Naive thymus-derived CD4-positive, alpha-beta T cell (primary cell): ENCODE measurements around the gene RNGTT. TPM values are rescaled to one million over a fixed set of nuclear protein-coding genes. Genes with fewer than 3 reads are reported as not detected.
"Not testable (repeated sequence)": the region's sequence is repeated elsewhere in the genome, so short reads cannot be mapped to it uniquely, and the experiment has no call there.

ENCODE experiments used
- ATAC-seq: fragments of 150-1000 bp; cut with Tn5 transposase; 2 replicates; pipeline ENCODE4 v1.10.0; 2021; ENCODE audit warnings: mild to moderate bottlenecking, moderate library complexity
- CTCF ChIA-PET: fragments of 350-600 bp; sonication (Branson Sonifier 250); formaldehyde crosslinking; loops from one replicate; lab custom pipeline; 2021; ENCODE audit warnings: antibody characterized with exemption; lab: Charles Lee
- POLR2A ChIA-PET: fragments of 350-600 bp; sonication (Branson Sonifier 250); formaldehyde crosslinking; loops from one replicate; lab custom pipeline; 2021; ENCODE audit warnings: antibody characterized with exemption, inconsistent platforms; lab: Charles Lee
- DNase-seq, 9 donors: peaks; one replicate each; pipeline versions ENCODE4 v3.0.0 to v3.0.0-alpha.2; 2020 to 2022; ENCODE audit warnings: mixed read lengths in 1 of 9
- H3K27ac ChIP-seq: one replicate; pipeline ENCODE4 v1.7.0; 2013; ENCODE audit warnings: mild to moderate bottlenecking, low read depth, low read length, moderate library complexity
- H3K27me3 ChIP-seq, 2 donors: one replicate each; pipeline ENCODE4 v1.7.0; 2013; ENCODE audit warnings: low read length in 2 of 2, mild to moderate bottlenecking in 2 of 2, moderate library complexity in 2 of 2; ENCODE audit not compliant: control insufficient read depth in 2 of 2, insufficient read depth in 2 of 2
- H3K36me3 ChIP-seq, 3 experiments: 1 replicate in 2 of 3; 2 replicates in 1 of 3; pipeline ENCODE4 v1.7.0; 2013; ENCODE audit warnings: low read length in 3 of 3, mild to moderate bottlenecking in 3 of 3, moderate library complexity in 1 of 3; ENCODE audit not compliant: insufficient read depth in 3 of 3, control insufficient read depth in 2 of 3
- H3K4me1 ChIP-seq, 2 donors: one replicate each; pipeline ENCODE4 v1.7.0; 2013; ENCODE audit warnings: low read length in 2 of 2, mild to moderate bottlenecking in 2 of 2, moderate library complexity in 1 of 2; ENCODE audit not compliant: control insufficient read depth in 2 of 2, insufficient read depth in 2 of 2
- H3K4me3 ChIP-seq: 2 replicates; pipeline ENCODE4 v1.7.0; 2013; ENCODE audit warnings: mild to moderate bottlenecking, low read length
- H3K9me3 ChIP-seq, 3 experiments: 1 replicate in 2 of 3; 2 replicates in 1 of 3; pipeline ENCODE4 v1.7.0; 2013; ENCODE audit warnings: low read length in 3 of 3; ENCODE audit not compliant: control insufficient read depth in 2 of 3
- H3K27ac Mint-ChIP-seq, 9 donors: one replicate each; pipeline ENCODE4 v1.8.0; 2020 to 2022; ENCODE audit warnings: mixed read lengths in 9 of 9, mild to moderate bottlenecking in 8 of 9, moderate library complexity in 5 of 9, inconsistent platforms in 2 of 9
- H3K27me3 Mint-ChIP-seq, 5 donors: one replicate each; pipeline ENCODE4 v1.8.0; 2021 to 2022; ENCODE audit warnings: mixed read lengths in 5 of 5, mild to moderate bottlenecking in 1 of 5
- H3K36me3 Mint-ChIP-seq, 5 donors: one replicate each; pipeline ENCODE4 v1.8.0; 2020 to 2022; ENCODE audit warnings: mixed read lengths in 5 of 5, mild to moderate bottlenecking in 3 of 5, inconsistent platforms in 1 of 5
- H3K4me1 Mint-ChIP-seq, 7 donors: one replicate each; pipeline ENCODE4 v1.8.0; 2020 to 2022; ENCODE audit warnings: mixed read lengths in 7 of 7, mild to moderate bottlenecking in 3 of 7, inconsistent platforms in 1 of 7
- H3K4me3 Mint-ChIP-seq, 10 donors: one replicate each; pipeline ENCODE4 v1.8.0; 2020 to 2022; ENCODE audit warnings: mild to moderate bottlenecking in 10 of 10, mixed read lengths in 10 of 10, moderate library complexity in 6 of 10, inconsistent platforms in 2 of 10
- H3K9me3 Mint-ChIP-seq, 11 donors: one replicate each; pipeline ENCODE4 v1.8.0; 2020 to 2022; ENCODE audit warnings: mixed read lengths in 11 of 11, mild to moderate bottlenecking in 4 of 11, inconsistent platforms in 1 of 11, moderate library complexity in 1 of 11
- intact Hi-C, 2 donors: fragments of 100-400 bp; cut with micrococcal nuclease; formaldehyde crosslinking; loops; one replicate each; pipeline ENCODE4 v1.15.1; 2023
- polyA plus RNA-seq, 2 donors: library from polyadenylated mRNA; unstranded; fragments of 300-500 nt; fragmentation: Illumina TruSeq; gene quantifications; one replicate each; pipeline ENCODE4 v1.2.3, GENCODE V29; 2021
- total RNA-seq, 6 experiments: library from RNA in 5 of 6; stranded (reverse) in 5 of 6; gene quantifications; 1 replicate in 5 of 6; 2 replicates in 1 of 6; pipeline ENCODE4 v1.2.3 and lab custom pipeline; 2021 to 2026

RNGTT gene
- total and polyA plus RNA-seq, 7 experiments from 2014 or later = 15.4 to 26.5 (median 19.3) TPM

DNA sequence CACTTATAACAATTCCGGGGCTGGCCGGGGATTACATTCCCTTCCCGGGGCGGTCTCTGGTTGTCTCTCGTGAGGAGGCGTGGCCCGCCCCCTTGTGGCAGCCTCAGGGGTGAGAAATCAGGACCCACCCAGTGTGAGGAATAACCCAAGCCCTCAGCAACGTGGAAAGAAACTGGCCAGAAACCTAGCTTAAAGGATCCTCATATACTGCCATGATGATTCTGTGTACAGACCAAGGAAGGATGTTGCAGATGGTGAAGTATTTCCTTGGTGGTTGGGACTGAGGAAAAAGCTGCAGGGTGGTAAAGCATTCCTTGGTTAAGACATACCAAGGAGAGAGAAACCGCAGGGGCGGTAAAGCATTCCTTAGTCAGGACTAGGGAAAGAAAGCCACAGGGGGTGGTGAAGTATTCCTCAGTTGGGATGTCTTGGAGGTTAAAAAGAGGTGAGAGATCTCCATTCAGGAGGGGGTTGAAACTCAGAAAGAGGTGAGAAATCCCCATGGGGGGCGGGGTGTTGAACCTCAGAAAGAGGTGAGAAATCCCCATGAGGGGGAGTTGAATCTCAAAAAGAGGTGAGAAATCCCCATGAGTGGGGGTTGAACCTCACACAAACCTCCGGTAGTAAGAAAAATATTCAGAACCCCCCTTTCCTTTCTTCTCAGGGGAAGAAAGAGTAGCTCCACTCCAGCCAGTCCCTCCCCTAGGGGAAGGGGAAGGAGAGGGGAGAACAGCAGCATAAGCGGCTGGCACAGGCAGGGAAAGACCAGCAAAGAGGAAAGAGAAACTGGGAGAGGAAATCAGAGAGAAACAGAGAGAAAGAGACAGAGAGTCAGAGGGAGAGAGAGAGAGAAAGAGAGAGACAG lies 238.1 kb downstream of the RNGTT start:
- Mint-ChIP-seq H3K4me3 (peak overlapping the region in 1 of 10 donors; percentile 42), H3K4me1 (peaks cover 0 to 14% (median 7%) of the 10 kb centered on the region in 7 donors), H3K27me3 (no peaks in the 10 kb centered on the region), H3K27ac (no peak overlapping the region), H3K36me3 (peaks cover 0 to 40% (median 18%) of the 10 kb centered on the region in 5 donors), H3K9me3 (no peaks in the 10 kb centered on the region)
- intact Hi-C loops = no loop called here
- H3K4me3 ChIP-seq = no peak overlapping the region
- H3K27ac ChIP-seq = no peak overlapping the region
- H3K4me1 ChIP-seq = no peaks in the 10 kb centered on the region
- ChIA-PET POLR2A (no interaction called here), CTCF (interaction anchor here (0.6 kb wide), 1 partner anchor 893 kb away, joined by 3 read pairs; no protein-coding TSS in a partner anchor)
- H3K27me3 ChIP-seq = no peaks in the 10 kb centered on the region
- DNase-seq (peak in 1 of 9 donors; percentile 39), ATAC-seq (no peak)
- H3K36me3 ChIP-seq = no peaks in the 10 kb centered on the region
- no peaks in the 10 kb centered on the region for H3K9me3 ChIP-seq

DNA sequence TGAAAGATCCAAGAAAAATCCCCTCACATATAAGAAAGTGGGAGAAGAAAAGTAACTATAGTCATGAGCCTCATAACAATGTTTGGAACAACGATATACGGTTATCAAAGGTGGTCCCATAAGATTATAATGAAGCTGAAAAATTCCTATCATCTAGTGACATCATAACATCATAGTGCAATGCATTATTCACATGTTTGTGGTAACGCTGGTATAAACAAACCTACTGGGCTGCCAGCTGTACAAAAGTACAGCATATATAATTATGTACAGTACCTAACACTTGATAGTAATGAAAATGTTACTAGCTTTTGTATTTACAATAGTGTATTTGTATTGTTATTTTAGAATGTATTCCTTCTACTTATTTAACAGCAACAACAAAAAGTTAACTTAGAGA lies 240.7 kb downstream of the RNGTT start:
- intact Hi-C loops = no loop called here

DNA sequence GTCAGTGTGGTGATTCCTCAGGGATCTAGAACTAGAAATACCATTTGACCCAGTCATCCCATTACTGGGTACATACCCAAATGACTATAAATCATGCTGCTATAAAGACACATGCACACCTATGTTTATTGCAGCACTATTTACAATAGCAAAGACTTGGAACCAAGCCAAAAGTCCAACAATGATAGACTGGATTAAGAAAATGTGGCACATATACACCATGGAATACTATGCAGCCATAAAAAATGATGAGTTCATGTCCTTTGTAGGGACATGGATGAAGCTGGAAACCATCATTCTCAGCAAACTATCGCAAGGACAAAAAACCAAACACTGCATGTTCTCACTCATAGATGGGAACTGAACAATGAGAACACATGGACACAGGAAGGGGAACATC lies 247.0 kb downstream of the RNGTT start:
- H3K27me3 ChIP-seq, H3K4me3 ChIP-seq, DNase-seq, H3K36me3 ChIP-seq, ATAC-seq, H3K27me3 Mint-ChIP-seq, H3K4me1 Mint-ChIP-seq, H3K9me3 ChIP-seq, H3K4me1 ChIP-seq, CTCF ChIA-PET, intact Hi-C loops, H3K4me3 Mint-ChIP-seq, H3K27ac Mint-ChIP-seq, H3K27ac ChIP-seq, POLR2A ChIA-PET: not testable (repeated sequence)
- Mint-ChIP-seq H3K9me3 (peaks cover 0 to 12% (median 5%) of the 10 kb centered on the region in 11 donors), H3K36me3 (peaks cover 5 to 35% (median 26%) of the 10 kb centered on the region in 5 donors)

More for the DNA sequence above, 240.7 kb downstream of the RNGTT start:
- H3K4me3 Mint-ChIP-seq = no peak overlapping the region
- Histone ChIP-seq H3K27ac (no peak overlapping the region), H3K4me3 (no peak overlapping the region), H3K27me3 (no peaks in the 10 kb centered on the region), H3K4me1 (no peaks in the 10 kb centered on the region), H3K36me3 (no peaks in the 10 kb centered on the region), H3K9me3 (no peaks in the 10 kb centered on the region)
- no peak for DNase-seq
- peaks cover 0 to 14% (median 7%) of the 10 kb centered on the region in 7 donors for H3K4me1 Mint-ChIP-seq
- peaks cover 3 to 33% (median 18%) of the 10 kb centered on the region in 5 donors for H3K36me3 Mint-ChIP-seq
- ChIA-PET POLR2A (no interaction called here), CTCF (no interaction called here)
- H3K27ac Mint-ChIP-seq = no peak overlapping the region
- H3K27me3 Mint-ChIP-seq = no peaks in the 10 kb centered on the region
- H3K9me3 Mint-ChIP-seq = peaks cover 0 to 6% (median 2%) of the 10 kb centered on the region in 11 donors
- ATAC-seq = no peak

DNA sequence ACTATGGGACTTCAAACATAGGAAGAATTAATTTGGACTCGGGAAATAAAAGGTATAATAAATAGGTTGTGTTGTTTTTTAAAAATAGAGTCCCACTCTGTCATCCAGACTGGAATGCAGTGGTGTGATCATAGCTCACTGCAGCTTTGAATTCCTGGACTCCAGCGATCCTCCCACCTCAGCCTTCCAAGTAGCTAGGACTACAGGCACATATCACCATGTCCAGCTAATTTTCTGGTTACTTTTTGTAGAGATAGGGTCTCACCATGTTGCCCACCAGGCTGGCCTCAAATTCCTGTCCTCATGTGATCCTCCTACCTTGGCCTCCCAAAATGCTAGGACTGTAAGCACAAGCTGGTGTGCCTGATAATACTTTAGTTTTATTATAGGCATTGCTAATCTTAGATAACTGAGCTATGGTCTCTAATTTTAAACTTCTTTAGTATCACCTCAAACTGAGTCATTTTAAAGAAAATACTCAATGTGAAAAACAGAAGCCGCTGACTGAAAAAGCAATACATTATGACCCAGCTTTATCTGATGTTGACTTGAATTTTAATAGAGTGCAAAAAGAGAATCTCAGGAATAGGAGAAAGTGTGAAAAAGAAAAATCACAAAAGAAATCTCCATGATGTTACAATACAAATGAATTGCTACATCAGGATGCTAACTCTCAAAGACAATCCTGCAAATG lies 251.0 kb downstream of the RNGTT start:
- no peak overlapping the region for H3K4me3 Mint-ChIP-seq
- H3K4me1 Mint-ChIP-seq = peaks cover 0 to 14% (median 0%) of the 10 kb centered on the region in 7 donors
- no peak for DNase-seq
- H3K27me3 Mint-ChIP-seq = no peaks in the 10 kb centered on the region
- H3K27ac Mint-ChIP-seq = no peak overlapping the region
- peaks cover 0 to 6% (median 4%) of the 10 kb centered on the region in 11 donors for H3K9me3 Mint-ChIP-seq
- ATAC-seq = no peak
- H3K4me3 ChIP-seq = no peak overlapping the region
- CTCF ChIA-PET = no interaction called here
- no peaks in the 10 kb centered on the region for H3K27me3 ChIP-seq
- intact Hi-C loops = no loop called here
- no peaks in the 10 kb centered on the region for H3K4me1 ChIP-seq
- H3K36me3 Mint-ChIP-seq = peaks cover 0 to 17% (median 12%) of the 10 kb centered on the region in 5 donors
- POLR2A ChIA-PET = no interaction called here
- no peak overlapping the region for H3K27ac ChIP-seq
- no peaks in the 10 kb centered on the region for H3K36me3 ChIP-seq
- H3K9me3 ChIP-seq = no peaks in the 10 kb centered on the region

DNA sequence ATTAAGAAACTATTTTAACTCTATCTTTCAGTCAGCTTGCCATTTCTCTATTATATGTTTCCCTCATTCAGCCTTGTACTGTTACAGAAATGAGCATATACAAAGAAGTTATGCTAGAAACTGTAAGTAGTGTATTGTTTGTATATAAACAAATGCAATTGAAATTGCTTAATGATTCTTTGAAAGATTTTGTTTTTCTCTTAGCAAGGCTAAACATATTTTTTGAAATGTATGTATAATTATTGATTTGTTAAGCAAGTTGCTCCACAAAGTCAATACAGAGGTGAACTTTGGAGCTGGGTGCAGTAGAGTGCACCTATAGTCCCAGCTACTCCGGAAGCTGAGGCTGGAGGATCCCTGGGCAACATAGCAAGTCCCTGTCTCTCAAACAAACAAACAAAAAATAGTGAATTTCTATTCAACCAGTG lies 253.6 kb downstream of the RNGTT start:
- Histone ChIP-seq H3K27ac (no peak overlapping the region), H3K27me3 (no peaks in the 10 kb centered on the region), H3K4me3 (no peak overlapping the region), H3K36me3 (no peaks in the 10 kb centered on the region), H3K9me3 (no peaks in the 10 kb centered on the region), H3K4me1 (no peaks in the 10 kb centered on the region)
- ATAC-seq (no peak), DNase-seq (no peak)
- POLR2A ChIA-PET = no interaction called here
- Mint-ChIP-seq H3K27me3 (no peaks in the 10 kb centered on the region), H3K36me3 (peaks cover 0 to 10% (median 6%) of the 10 kb centered on the region in 5 donors), H3K4me3 (no peak overlapping the region), H3K9me3 (peaks cover 0 to 2% (median 0%) of the 10 kb centered on the region in 11 donors), H3K27ac (no peak overlapping the region), H3K4me1 (peaks cover 0 to 23% (median 1%) of the 10 kb centered on the region in 7 donors)
- intact Hi-C loops = no loop called here
- CTCF ChIA-PET = interaction anchor here (0.7 kb wide), 1 partner anchor 43 kb away, joined by 4 read pairs; no protein-coding TSS in a partner anchor

DNA sequence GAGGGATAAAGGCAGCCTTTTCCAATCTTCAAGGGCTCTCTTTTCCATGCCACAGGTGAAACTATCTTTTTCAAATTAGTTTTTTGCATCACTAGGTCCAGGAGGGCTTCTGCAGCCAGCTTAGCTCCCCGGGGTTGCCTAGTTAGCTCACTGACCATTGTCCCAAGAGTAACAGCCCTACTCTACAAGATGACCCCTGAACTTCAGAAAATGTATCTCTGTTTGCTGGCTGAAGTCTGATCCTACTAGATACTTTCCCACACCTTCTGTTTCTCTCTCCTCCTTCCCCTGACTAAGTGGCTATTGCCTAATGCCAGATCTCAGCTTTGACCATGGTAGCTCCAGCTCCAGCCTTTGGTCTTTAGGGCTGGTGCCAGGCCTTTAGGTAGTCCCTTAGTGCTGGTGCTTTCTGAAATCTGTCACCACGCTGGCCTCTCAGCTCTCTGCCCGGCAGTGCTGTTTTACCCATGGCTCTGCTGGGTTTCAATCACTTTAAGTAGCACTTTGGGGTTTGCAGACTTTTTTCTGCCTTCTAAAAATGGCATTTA lies 255.1 kb downstream of the RNGTT start:
- Mint-ChIP-seq H3K36me3 (peaks cover 0 to 14% (median 7%) of the 10 kb centered on the region in 5 donors), H3K4me1 (peaks cover 0 to 19% (median 1%) of the 10 kb centered on the region in 7 donors), H3K9me3 (peaks cover 0 to 4% (median 0%) of the 10 kb centered on the region in 11 donors), H3K4me3 (no peak overlapping the region), H3K27ac (no peak overlapping the region), H3K27me3 (no peaks in the 10 kb centered on the region)
- no peak overlapping the region for H3K4me3 ChIP-seq
- ATAC-seq (no peak), DNase-seq (no peak)
- no peaks in the 10 kb centered on the region for H3K9me3 ChIP-seq
- intact Hi-C loops = no loop called here
- no peaks in the 10 kb centered on the region for H3K27me3 ChIP-seq
- POLR2A ChIA-PET = no interaction called here
- CTCF ChIA-PET = no interaction called here
- no peak overlapping the region for H3K27ac ChIP-seq
- no peaks in the 10 kb centered on the region for H3K36me3 ChIP-seq
- no peaks in the 10 kb centered on the region for H3K4me1 ChIP-seq
